Prostate gland (tissue), 2 donors: ENCODE results near the gene ATP6V0E2. TPM values are rescaled to one million over a fixed set of nuclear protein-coding genes. Genes with fewer than 3 reads are reported as not detected.

Experiments used
- DNase-seq: peaks from one replicate; pipeline ENCODE4 v3.0.0-alpha.2; 2019; ENCODE audit warnings: low spot score
- H3K27ac ChIP-seq, 2 donors: fragments of 200-600 bp; sonication (generic); 2 replicates each; pipeline ENCODE4 v1.5.1; 2017 to 2019
- H3K27me3 ChIP-seq: fragments of 200-600 bp; sonication (generic); replicated peaks from 2 replicates; pipeline ENCODE4 v1.5.1; 2019; ENCODE audit not compliant: insufficient read depth
- H3K36me3 ChIP-seq, 2 donors: fragments of 200-600 bp; sonication (generic); 1 replicate in 1 of 2; 2 replicates in 1 of 2; pipeline versions ENCODE4 v1.5.1 to v1.8.1; 2017 to 2019
- H3K4me1 ChIP-seq: fragments of 200-600 bp; sonication (generic); replicated peaks from 2 replicates; pipeline ENCODE4 v1.5.1; 2019
- H3K4me3 ChIP-seq, 2 donors: fragments of 200-600 bp; sonication (generic); 2 replicates each; pipeline ENCODE4 v1.5.1; 2017 to 2019
- H3K9me3 ChIP-seq: fragments of 200-600 bp; sonication (generic); 2 replicates; pipeline ENCODE4 v1.5.1; 2017
- CTCF ChIP-seq, 4 experiments: fragments of 200-600 bp in 2 of 4; fragments of 450-650 bp in 2 of 4; sonication (generic) in 2 of 4; IDR thresholded peaks; 1 replicate in 3 of 4; 2 replicates in 1 of 4; pipeline ENCODE4 v1.5.1; 2016 to 2019; ENCODE audit warnings: antibody characterized with exemption in 4 of 4, mild to moderate bottlenecking in 2 of 4, moderate library complexity in 2 of 4
- POLR2A ChIP-seq: fragments of 450-650 bp; IDR thresholded peaks from one replicate; pipeline ENCODE4 v1.6.1; 2016; ENCODE audit warnings: antibody characterized with exemption, mild to moderate bottlenecking
- POLR2AphosphoS5 ChIP-seq: sonication (generic); formaldehyde crosslinking; IDR thresholded peaks from one replicate; pipeline ENCODE4 v1.6.1; 2017; ENCODE audit warnings: antibody characterized with exemption
- WGBS: methylation state at CpG from one replicate; pipeline ENCODE4 v1.1.5; 2018; 5-methylcytosine and 5-hydroxymethylcytosine counted together
- intact Hi-C: fragments of 100-400 bp; cut with DNase I; formaldehyde crosslinking; loops from one replicate; pipeline ENCODE4 v1.14.2; 2022
- total RNA-seq, 2 donors: library from RNA; depleted of rRNA; stranded (reverse); fragments of >200 nt; gene quantifications; one replicate each; pipeline ENCODE4 v1.1.0, GENCODE V29; 2016

Gene ATP6V0E2
- total RNA-seq, 2 donors from 2014 or later: 67.3 to 95.3 TPM

- WGBS: 55% methylated on average over 11 of the region's 11 CpGs
- TF ChIP-seq POLR2AphosphoS5: no peak
These were observed 42.6 kb upstream of the ATP6V0E2 start for GRCh38 chr7:149830997-149831740.

GRCh38 chr7:149831741-149832219 is 42.0 kb upstream of the ATP6V0E2 start:
- H3K4me3 ChIP-seq: no peak overlapping the region
- H3K27me3 ChIP-seq: no peaks in the 10 kb centered on the region
- 80% methylated on average over 9 of the region's 9 CpGs for WGBS
- no peaks in the 10 kb centered on the region for H3K9me3 ChIP-seq
- no peak overlapping the region for H3K27ac ChIP-seq
- no peak for DNase-seq
- TF ChIP-seq POLR2AphosphoS5 (no peak), POLR2A (no peak), CTCF (IDR thresholded peaks at IDR 0.05) (no peak)
- no peaks in the 10 kb centered on the region for H3K36me3 ChIP-seq
- no peaks in the 10 kb centered on the region for H3K4me1 ChIP-seq
- intact Hi-C loops: loop anchor here (10.0 kb wide), 1 partner anchor 563 kb away; no protein-coding TSS in a partner anchor

More at GRCh38 chr7:149830997-149831740, 42.6 kb upstream of the ATP6V0E2 start:
- DNase-seq: no peak
- Histone ChIP-seq H3K27ac (no peak overlapping the region), H3K27me3 (no peaks in the 10 kb centered on the region), H3K4me1 (no peaks in the 10 kb centered on the region), H3K4me3 (no peak overlapping the region), H3K36me3 (no peaks in the 10 kb centered on the region), H3K9me3 (no peaks in the 10 kb centered on the region)
- intact Hi-C loops: loop anchor here (10.0 kb wide), 1 partner anchor 564 kb away; no protein-coding TSS in a partner anchor

GRCh38 chr7:149832332-149833041 is 41.3 kb upstream of the ATP6V0E2 start:
- WGBS: 64% methylated on average over 13 of the region's 13 CpGs
- no peak overlapping the region for H3K4me3 ChIP-seq
- no peak overlapping the region for H3K27ac ChIP-seq
- no peak for DNase-seq
- no peaks in the 10 kb centered on the region for H3K36me3 ChIP-seq
- no peaks in the 10 kb centered on the region for H3K9me3 ChIP-seq
- TF ChIP-seq POLR2A (no peak), POLR2AphosphoS5 (no peak), CTCF (IDR thresholded peaks at IDR 0.05) (no peak)
- intact Hi-C loops: loop anchor here (10.0 kb wide), 1 partner anchor 562 kb away; no protein-coding TSS in a partner anchor
- no peaks in the 10 kb centered on the region for H3K27me3 ChIP-seq
- H3K4me1 ChIP-seq: no peaks in the 10 kb centered on the region

GRCh38 chr7:149833495-149834130 is 40.2 kb upstream of the ATP6V0E2 start:
- intact Hi-C loops: loop anchor here (10.0 kb wide), 1 partner anchor 561 kb away; no protein-coding TSS in a partner anchor
- no peaks in the 10 kb centered on the region for H3K36me3 ChIP-seq
- H3K9me3 ChIP-seq: no peaks in the 10 kb centered on the region
- H3K4me3 ChIP-seq: no peak overlapping the region
- WGBS: 82% methylated on average over 9 of the region's 12 CpGs
- H3K27ac ChIP-seq: no peak overlapping the region
- H3K27me3 ChIP-seq: no peaks in the 10 kb centered on the region
- DNase-seq: no peak
- TF ChIP-seq CTCF (IDR thresholded peaks at IDR 0.05): no peak
- no peak for TF ChIP-seq POLR2AphosphoS5
- no peak for TF ChIP-seq POLR2A
- H3K4me1 ChIP-seq: no peaks in the 10 kb centered on the region

GRCh38 chr7:149834601-149835000 is 39.2 kb upstream of the ATP6V0E2 start:
- H3K36me3 ChIP-seq: no peaks in the 10 kb centered on the region
- no peaks in the 10 kb centered on the region for H3K9me3 ChIP-seq
- intact Hi-C loops: loop anchor here (10.0 kb wide), 1 partner anchor 560 kb away; no protein-coding TSS in a partner anchor
- no peak overlapping the region for H3K27ac ChIP-seq
- DNase-seq: no peak
- H3K27me3 ChIP-seq: no peaks in the 10 kb centered on the region
- H3K4me1 ChIP-seq: no peaks in the 10 kb centered on the region
- H3K4me3 ChIP-seq: no peak overlapping the region
- 75% methylated on average over 8 of the region's 8 CpGs for WGBS
- TF ChIP-seq POLR2AphosphoS5 (no peak), POLR2A (no peak), CTCF (IDR thresholded peaks at IDR 0.05) (no peak)
